Measurements from ENCODE around the gene CRBN.

DNA sequence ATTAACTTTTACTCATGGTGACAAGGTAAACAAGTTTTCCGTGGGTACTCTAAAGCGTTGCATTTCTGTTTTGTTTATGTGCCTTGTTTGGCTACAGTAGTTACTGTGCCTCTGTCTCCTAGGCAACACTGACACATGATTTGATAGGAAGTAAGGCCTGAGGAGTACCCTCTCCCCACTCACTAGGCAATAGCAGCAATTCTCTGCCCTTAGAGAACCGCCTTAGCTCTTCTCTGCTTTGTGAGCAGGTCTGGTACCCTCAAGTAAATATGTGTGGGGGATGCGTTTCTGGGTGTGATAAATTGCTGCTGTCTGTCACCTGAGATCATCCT is 69.2 kb downstream of the CRBN start, which contains the start of gene IL5RA:
- TF ChIP-seq, protein P1, sequence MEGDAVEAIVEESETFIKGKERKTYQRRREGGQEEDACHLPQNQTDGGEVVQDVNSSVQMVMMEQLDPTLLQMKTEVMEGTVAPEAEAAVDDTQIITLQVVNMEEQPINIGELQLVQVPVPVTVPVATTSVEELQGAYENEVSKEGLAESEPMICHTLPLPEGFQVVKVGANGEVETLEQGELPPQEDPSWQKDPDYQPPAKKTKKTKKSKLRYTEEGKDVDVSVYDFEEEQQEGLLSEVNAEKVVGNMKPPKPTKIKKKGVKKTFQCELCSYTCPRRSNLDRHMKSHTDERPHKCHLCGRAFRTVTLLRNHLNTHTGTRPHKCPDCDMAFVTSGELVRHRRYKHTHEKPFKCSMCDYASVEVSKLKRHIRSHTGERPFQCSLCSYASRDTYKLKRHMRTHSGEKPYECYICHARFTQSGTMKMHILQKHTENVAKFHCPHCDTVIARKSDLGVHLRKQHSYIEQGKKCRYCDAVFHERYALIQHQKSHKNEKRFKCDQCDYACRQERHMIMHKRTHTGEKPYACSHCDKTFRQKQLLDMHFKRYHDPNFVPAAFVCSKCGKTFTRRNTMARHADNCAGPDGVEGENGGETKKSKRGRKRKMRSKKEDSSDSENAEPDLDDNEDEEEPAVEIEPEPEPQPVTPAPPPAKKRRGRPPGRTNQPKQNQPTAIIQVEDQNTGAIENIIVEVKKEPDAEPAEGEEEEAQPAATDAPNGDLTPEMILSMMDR (IDR thresholded peaks at IDR 0.05), result no peak
- TF ChIP-seq POLR2A (IDR thresholded peaks at IDR 0.05), result no peak
- TF ChIP-seq POLR2AphosphoS5 (IDR thresholded peaks at IDR 0.05), result no peak
